RPMI8226 (cell line): ENCODE measurements around the gene ITPRID1.

Experiments used
- DNase-seq: peaks from one replicate; pipeline ENCODE4 v3.0.0-alpha.2; 2015

Gene ITPRID1

DNA sequence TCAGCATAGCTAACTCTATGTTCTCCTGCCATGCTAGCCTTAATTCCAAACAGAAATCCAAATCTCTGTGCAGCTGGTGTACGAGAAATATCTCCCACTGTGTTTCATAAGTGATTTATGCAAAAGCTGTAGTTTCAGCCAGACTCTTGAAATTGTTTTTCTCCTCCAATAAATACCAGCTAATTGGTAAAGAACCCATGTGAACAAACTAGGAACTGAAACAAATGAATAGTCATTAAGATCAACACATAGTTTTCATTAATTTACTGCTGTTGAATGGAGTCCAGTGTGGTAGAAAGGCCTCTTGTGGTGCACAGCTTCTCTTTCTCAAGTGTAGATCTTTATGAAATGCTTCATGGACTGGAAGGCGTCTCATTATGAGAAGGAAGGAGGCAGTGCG is 191.5 kb downstream of the ITPRID1 start:
- DNase-seq = no peak

DNA sequence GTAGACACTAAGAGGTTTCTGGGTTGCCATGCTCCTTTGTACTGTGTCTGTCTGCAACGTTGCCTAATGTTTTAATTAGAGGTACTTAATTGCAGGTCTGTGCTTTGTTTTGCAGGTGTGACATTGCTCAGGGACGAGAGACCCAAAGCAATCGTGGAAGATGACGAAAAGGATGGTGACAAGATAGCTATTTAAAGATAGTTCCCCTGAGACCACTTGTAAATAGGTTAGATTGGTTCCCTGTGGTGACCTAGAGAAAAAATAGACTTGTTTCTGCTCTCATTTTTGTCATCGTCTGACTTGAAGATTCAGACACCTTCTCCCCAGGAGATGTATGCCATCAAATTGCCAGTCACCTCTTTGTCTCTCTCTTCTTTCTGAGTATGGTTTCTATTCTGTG is 193.2 kb downstream of the ITPRID1 start:
- DNase-seq = no peak
